Endothelial cell of umbilical vein (primary cell): ENCODE results near the gene FUZ. TPM values are rescaled to one million over a fixed set of nuclear protein-coding genes. Genes with fewer than 3 reads are reported as not detected.

Source experiments
- BruUV-seq: library from RNA; stranded (reverse); fragments of 400-500 nt; replicated peaks from 2 replicates; lab custom pipeline; 2021; lab: Mats Ljungman, UMichigan
- CTCF ChIA-PET: fragments of 300-600, 350-600 bp; sonication (Branson Sonifier 250); formaldehyde crosslinking; loops from one replicate; lab custom pipeline; 2021; ENCODE audit warnings: antibody characterized with exemption, inconsistent platforms; lab: Charles Lee
- POLR2A ChIA-PET: fragments of 300-600, 350-600 bp; sonication (Branson Sonifier 250); formaldehyde crosslinking; loops from one replicate; lab custom pipeline; 2021; ENCODE audit warnings: antibody characterized with exemption, inconsistent platforms; lab: Charles Lee
- DNase-seq: peaks from one replicate; pipeline ENCODE4 v3.0.0-alpha.2; 2011; ENCODE audit warnings: low read depth, low spot score
- FAIRE-seq: peaks from 2 replicates; lab custom pipeline; 2011; peaks lifted over from hg19 to GRCh38; lab: Jason Lieb, UNC
- H2AFZ ChIP-seq: 2 replicates; pipeline ENCODE4 v1.6.0; 2012; ENCODE audit warnings: low read depth, low read length, control low read depth, inconsistent platforms
- H3K27ac ChIP-seq: 2 replicates; pipeline ENCODE4 v1.5.1; 2011; ENCODE audit warnings: low read depth, mild to moderate bottlenecking, control low read depth, low read length, moderate library complexity; ENCODE audit not compliant: insufficient read depth
- H3K27me3 ChIP-seq, 2 experiments: 2 replicates each; pipeline versions ENCODE4 v1.6.0 to v1.6.1; 2011; ENCODE audit warnings: low read length in 2 of 2, mixed read lengths in 1 of 2; ENCODE audit not compliant: control insufficient read depth in 2 of 2, insufficient read depth in 2 of 2
- H3K36me3 ChIP-seq, 2 experiments: 2 replicates in 1 of 2; 3 replicates in 1 of 2; pipeline ENCODE4 v1.5.1; 2011; ENCODE audit warnings: low read length in 2 of 2, mild to moderate bottlenecking in 1 of 2, moderate library complexity in 1 of 2; ENCODE audit not compliant: control insufficient read depth in 2 of 2, insufficient read depth in 2 of 2; ENCODE audit errors: extremely low read depth in 1 of 2
- H3K4me1 ChIP-seq: 3 replicates; pipeline ENCODE4 v1.5.1; 2011; ENCODE audit warnings: mild to moderate bottlenecking, low read length; ENCODE audit not compliant: control insufficient read depth, insufficient read depth; ENCODE audit errors: extremely low read depth
- H3K4me2 ChIP-seq: 2 replicates; pipeline ENCODE4 v1.6.1; 2011; ENCODE audit warnings: low read length, control low read depth, mixed read lengths; ENCODE audit not compliant: insufficient read depth
- H3K4me3 ChIP-seq, 3 experiments: fragments of 200-600 bp in 1 of 3; sonication (generic), shearing (Covaris generic) in 1 of 3; replicated peaks in 1 of 3; 2 replicates each; pipeline ENCODE4 v1.5.1; 2011 to 2016; ENCODE audit warnings: control low read depth in 3 of 3, low read length in 3 of 3, mild to moderate bottlenecking in 2 of 3, inconsistent platforms in 1 of 3, low read depth in 1 of 3, moderate library complexity in 1 of 3; ENCODE audit not compliant: insufficient read depth in 1 of 3
- H3K79me2 ChIP-seq: 2 replicates; pipeline ENCODE4 v1.6.0; 2012; ENCODE audit warnings: low read length, inconsistent platforms; ENCODE audit not compliant: control insufficient read depth, insufficient read depth
- H3K9ac ChIP-seq: replicated peaks from 2 replicates; pipeline ENCODE3; 2011; ENCODE audit warnings: low read length, control low read depth; ENCODE audit not compliant: insufficient read depth; ENCODE audit errors: extremely low read depth
- H3K9me1 ChIP-seq: replicated peaks from 3 replicates; pipeline ENCODE4 v1.6.0; 2011; ENCODE audit warnings: mild to moderate bottlenecking, low read length; ENCODE audit not compliant: control insufficient read depth, insufficient read depth; ENCODE audit errors: extremely low read depth
- H3K9me3 ChIP-seq: replicated peaks from 2 replicates; pipeline ENCODE4 v1.5.1; 2012; ENCODE audit warnings: low read length, inconsistent platforms; ENCODE audit not compliant: control insufficient read depth, insufficient read depth
- H4K20me1 ChIP-seq: replicated peaks from 2 replicates; pipeline ENCODE3; 2011; ENCODE audit warnings: mild to moderate bottlenecking, low read length; ENCODE audit not compliant: control insufficient read depth, insufficient read depth; ENCODE audit errors: extremely low read depth
- CTCF ChIP-seq, 2 donors: IDR thresholded peaks; 1 replicate in 1 of 2; 2 replicates in 1 of 2; pipeline ENCODE4 v1.5.1; 2011; ENCODE audit warnings: low read length in 2 of 2, mild to moderate bottlenecking in 2 of 2, moderate library complexity in 2 of 2, control low read depth in 1 of 2, inconsistent platforms in 1 of 2, low read depth in 1 of 2; ENCODE audit not compliant: insufficient read depth in 1 of 2; ENCODE audit errors: extremely low read depth in 1 of 2
- EZH2 ChIP-seq: IDR thresholded peaks from 2 replicates; pipeline ENCODE4 v1.6.1; 2012; ENCODE audit warnings: borderline replicate concordance, low read depth, mild to moderate bottlenecking, moderate library complexity, low read length, inconsistent platforms; ENCODE audit not compliant: severe bottlenecking
- FOS ChIP-seq: IDR thresholded peaks from 2 replicates; pipeline ENCODE4 v1.6.1; 2011; ENCODE audit warnings: mild to moderate bottlenecking, low read length, moderate library complexity, borderline replicate concordance; ENCODE audit not compliant: insufficient read depth
- GATA2 ChIP-seq: IDR thresholded peaks from 2 replicates; pipeline ENCODE4 v1.7.0; 2011; ENCODE audit warnings: low read depth, mild to moderate bottlenecking, moderate library complexity, mixed read lengths, low read length; ENCODE audit not compliant: insufficient read length, insufficient read depth
- JUN ChIP-seq: IDR thresholded peaks from 2 replicates; pipeline ENCODE4 v1.6.1; 2011; ENCODE audit warnings: borderline replicate concordance, low read depth; ENCODE audit not compliant: insufficient read length, insufficient read depth
- MAX ChIP-seq: IDR thresholded peaks from 2 replicates; pipeline ENCODE4 v1.6.1; 2011; ENCODE audit not compliant: insufficient read depth, insufficient read length
- MYC ChIP-seq: IDR thresholded peaks from one replicate; pipeline ENCODE4 v1.6.1; 2011; ENCODE audit warnings: mild to moderate bottlenecking, low read depth, low read length
- POLR2A ChIP-seq: IDR thresholded peaks from 2 replicates; pipeline ENCODE4 v1.6.1; 2012; ENCODE audit warnings: low read depth, mild to moderate bottlenecking, control low read depth, low read length
- POLR2AphosphoS5 ChIP-seq: IDR thresholded peaks from 2 replicates; pipeline ENCODE4 v1.6.1; 2012; ENCODE audit warnings: low read depth, mild to moderate bottlenecking, control low read depth, low read length, moderate library complexity; ENCODE audit not compliant: insufficient read depth
- dilution Hi-C: fragments of 300-500 bp; cut with MboI; formaldehyde crosslinking; loops from one replicate; pipeline ENCODE4 v1.15.0; 2019; ENCODE audit warnings: low sequenced_read_pairs; ENCODE audit not compliant: extremely low pct_ligation_motif_present
- intact Hi-C: fragments of 100-400 bp; cut with micrococcal nuclease; formaldehyde crosslinking; loops from one replicate; pipeline ENCODE4 v1.10.0; 2022
- polyA plus RNA-seq, 4 experiments: library from polyadenylated mRNA; depleted of rRNA in 3 of 4; stranded (reverse) in 3 of 4; unstranded in 1 of 4; fragments of >200 nt; gene quantifications; 2 replicates each; pipeline versions ENCODE4 v1.2.1 to v1.2.3, GENCODE V29; 2011 to 2012; ENCODE audit warnings: missing spikeins in 1 of 4
- total RNA-seq: library from RNA; stranded (reverse); gene quantifications from 2 replicates; pipeline ENCODE4 v1.2.3, GENCODE V29; 2021

FUZ gene
- total and polyA plus RNA-seq, 2 donors (not counting 3 experiments of a cell fraction or from before 2014, with no cell fraction given): 12.3 to 14.0 TPM

GRCh38 chr19:49849433-49850220, 36.5 kb upstream of the FUZ start:
- Histone ChIP-seq H3K36me3 (peaks cover 0 to 1% of the 10 kb centered on the region in 2 experiments), H3K27me3 (no peaks in the 10 kb centered on the region), H2AFZ (no peak overlapping the region), H3K9me1 (no peaks in the 10 kb centered on the region), H3K27ac (no peak overlapping the region), H3K4me3 (no peak overlapping the region), H4K20me1 (no peaks in the 10 kb centered on the region), H3K4me2 (peak overlapping the region; percentile 72), H3K79me2 (peaks cover 25% of the 10 kb centered on the region), H3K4me1 (peaks cover 24% of the 10 kb centered on the region), H3K9ac (no peak overlapping the region), H3K9me3 (no peaks in the 10 kb centered on the region)
- ChIA-PET CTCF (interaction anchor here (1.2 to 1.8 kb wide), 2 partner anchors 20 to 31 kb away, joined by 6 to 8 read pairs; partner anchors contain the start of gene MED25), POLR2A (interaction anchor here (1.2 kb wide), 1 partner anchor 20 kb away, joined by 5 read pairs; no protein-coding TSS in a partner anchor)
- no peak for TF ChIP-seq FOS
- no peak for TF ChIP-seq MAX
- dilution Hi-C loops: no loop called here
- no TSS peak for BruUV-seq
- FAIRE-seq: no peak
- intact Hi-C loops: loop anchor here (1.0 kb wide), 4 partner anchors 18 to 83 kb away; partner anchors contain the start of genes FUZ and PNKP
- DNase-seq: no peak

GRCh38 chr19:49848938-49849337, 35.8 kb upstream of the FUZ start:
- FAIRE-seq: no peak

More at GRCh38 chr19:49848938-49849337, 35.8 kb upstream of the FUZ start:
- ChIA-PET POLR2A (no interaction called here), CTCF (interaction anchor here (0.8 to 1.5 kb wide), 2 partner anchors 35 to 44 kb away, joined by 3 to 5 read pairs; partner anchors contain the start of gene FUZ)
- Histone ChIP-seq H3K9ac (no peak overlapping the region), H3K79me2 (peaks cover 21% of the 10 kb centered on the region), H3K9me3 (no peaks in the 10 kb centered on the region), H3K4me3 (no peak overlapping the region), H3K9me1 (no peaks in the 10 kb centered on the region), H3K4me2 (no peak overlapping the region), H4K20me1 (no peaks in the 10 kb centered on the region), H3K27ac (no peak overlapping the region), H2AFZ (no peak overlapping the region), H3K36me3 (no peaks in the 10 kb centered on the region), H3K27me3 (no peaks in the 10 kb centered on the region), H3K4me1 (peaks cover 24% of the 10 kb centered on the region)
- TF ChIP-seq MYC (no peak), JUN (no peak), POLR2AphosphoS5 (no peak), MAX (no peak), EZH2 (no peak), GATA2 (no peak), POLR2A (no peak), FOS (no peak), CTCF (IDR thresholded peaks at IDR 0.05; ENCODE audit: extremely low read depth in 1 of 2, insufficient read depth in 1 of 2, low read depth in 1 of 2, low read length in 2 of 2) (no peak)
- BruUV-seq: no TSS peak
- dilution Hi-C loops: no loop called here
- intact Hi-C loops: no loop called here
- no peak for DNase-seq
